GM12873 (cell line): ENCODE measurements around the gene OCLN.

Source experiments
- CTCF ChIP-seq: IDR thresholded peaks from 2 replicates; pipeline ENCODE4 v1.5.1; 2012; ENCODE audit warnings: low read depth, mild to moderate bottlenecking, moderate library complexity, low read length, control low read depth; ENCODE audit not compliant: insufficient read depth; ENCODE audit errors: missing control alignments

The OCLN gene

GRCh38 chr5:69491838-69492390, 676 bp upstream of the OCLN start:
- no peak for TF ChIP-seq CTCF

DNA sequence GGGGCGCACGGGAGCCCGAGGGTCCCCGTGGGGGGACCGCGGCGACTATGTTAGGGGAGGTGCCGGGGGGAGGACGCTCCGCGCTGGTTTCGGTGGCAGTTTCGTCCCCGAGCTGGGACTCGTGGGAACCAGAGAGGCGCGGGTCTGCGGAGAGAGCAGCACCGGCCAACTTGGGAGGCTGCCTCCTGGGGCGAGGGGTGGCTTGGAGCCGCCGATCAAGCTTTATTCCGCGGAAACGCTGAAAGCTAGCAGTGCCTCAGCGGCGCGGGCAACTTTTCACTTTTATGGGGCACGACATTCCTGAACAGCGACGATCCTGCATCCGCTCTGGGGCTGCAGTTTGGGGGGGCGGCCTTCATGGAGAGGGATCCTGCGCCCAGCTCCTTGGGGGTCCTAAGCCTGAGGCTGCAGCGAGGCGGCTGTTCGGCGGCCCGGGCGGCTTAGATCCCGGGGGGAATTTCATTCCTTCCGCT, 369 bp downstream of the OCLN start:
- no peak for TF ChIP-seq CTCF

DNA sequence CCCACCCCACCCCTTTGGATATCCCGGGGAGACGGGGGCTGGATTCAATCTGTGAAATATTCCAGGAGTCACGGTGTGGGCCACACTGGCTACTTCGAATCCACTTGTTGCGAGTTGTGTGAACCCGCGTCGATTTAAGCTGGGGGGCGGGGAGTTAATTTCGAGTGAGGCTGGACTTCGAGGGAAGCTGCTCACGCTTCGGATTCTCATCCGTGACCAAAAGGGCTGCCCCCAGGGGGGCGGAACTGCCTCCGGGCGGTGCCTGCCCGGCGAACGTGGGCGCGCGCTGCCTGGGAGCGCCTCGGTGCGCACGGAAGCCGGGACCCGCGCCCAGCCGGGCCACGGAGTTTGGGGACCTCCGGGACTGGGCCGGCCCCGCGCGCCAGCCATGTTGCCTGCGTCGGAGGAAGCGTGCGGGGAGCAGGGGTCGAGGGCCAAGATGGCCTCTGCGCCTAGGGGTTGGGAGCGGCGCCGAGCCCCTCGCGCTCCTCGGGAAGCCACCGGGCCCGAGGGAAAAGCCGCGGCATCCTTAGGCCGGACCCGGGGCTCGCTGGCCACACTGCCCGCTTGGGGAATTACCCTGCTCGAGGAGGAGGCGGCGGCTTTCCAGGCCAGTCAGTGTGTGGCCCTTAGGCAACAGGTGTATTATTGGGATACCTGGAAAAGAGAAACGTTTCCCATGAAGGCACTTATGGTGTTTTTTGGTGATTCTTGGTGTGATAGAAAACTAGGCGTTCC, 975 bp downstream of the OCLN start:
- no peak for TF ChIP-seq CTCF

- TF ChIP-seq CTCF, result no peak
Measured at GRCh38 chr5:69494452-69494851, 1.9 kb downstream of the OCLN start.

DNA sequence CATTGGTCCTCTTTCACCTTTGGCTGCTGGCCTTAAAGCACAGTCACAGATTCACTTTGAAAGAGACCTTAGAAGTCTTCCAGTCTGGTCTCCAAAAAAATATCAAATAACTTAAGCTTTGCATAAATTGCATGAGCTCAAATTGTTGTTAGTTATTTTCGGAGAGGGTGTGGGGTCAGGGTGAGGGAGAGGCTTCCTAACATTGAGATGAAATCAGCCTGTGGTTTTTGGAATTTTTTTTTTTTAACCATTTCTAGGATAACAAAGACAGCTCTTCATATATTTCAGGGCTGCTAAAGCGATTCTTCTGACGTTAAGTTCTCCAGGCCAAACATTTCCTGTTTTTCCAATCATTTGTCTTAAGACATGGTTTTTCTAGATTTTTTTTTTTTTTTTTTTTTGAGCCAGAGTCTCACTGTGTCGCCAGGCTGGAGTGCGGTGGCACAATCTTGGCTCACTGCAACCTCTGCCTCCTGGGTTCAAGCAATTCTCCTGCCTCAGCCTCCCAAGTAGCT, 4.5 kb downstream of the OCLN start:
- TF ChIP-seq CTCF, result no peak

- TF ChIP-seq CTCF, result no peak
Measured at GRCh38 chr5:69498384-69498783, 5.8 kb downstream of the OCLN start.

- TF ChIP-seq CTCF, result no peak
Measured at GRCh38 chr5:69502367-69502766, 9.8 kb downstream of the OCLN start.
